A549 (cell line): ENCODE measurements around the gene RAB3IP. TPM values are rescaled to one million over a fixed set of nuclear protein-coding genes. Genes with fewer than 3 reads are reported as not detected.

Source experiments
- ATAC-seq, 2 experiments: fragments of 200-7000 bp in 1 of 2; fragments of >200 bp in 1 of 2; cut with Nextera tagmentation in 1 of 2; cut with Tn5 transposase in 1 of 2; 3 replicates each; pipeline versions ENCODE4 v1.8.0 to v1.9.1; 2018 to 2020; ENCODE audit warnings: mild to moderate bottlenecking in 1 of 2, moderate library complexity in 1 of 2
- CTCF ChIA-PET: fragments of 300-600 bp; sonication (Branson Sonifier 250); formaldehyde crosslinking; extraction: SDS; loops from one replicate; lab custom pipeline; 2021; ENCODE audit warnings: antibody characterized with exemption, inconsistent platforms; lab: Yijun Ruan, JAX
- POLR2A ChIA-PET: fragments of 350-600 bp; formaldehyde crosslinking; extraction: SDS; loops from one replicate; lab custom pipeline; 2021; ENCODE audit warnings: antibody characterized with exemption, inconsistent platforms; lab: Yijun Ruan, JAX
- DNase-seq, 2 experiments: peaks; one replicate each; pipeline versions ENCODE4 v3.0.0 to v3.0.0-alpha.2; 2011 to 2016; ENCODE audit warnings: low read depth in 1 of 2, low spot score in 1 of 2
- FAIRE-seq: peaks from 2 replicates; lab custom pipeline; 2011; peaks lifted over from hg19 to GRCh38; lab: Jason Lieb, UNC
- H3K27ac ChIP-seq, 2 experiments: fragments of >200 bp; sonication (Bioruptor Twin); formaldehyde crosslinking; 3 replicates each; pipeline ENCODE4 v1.5.1; 2016 to 2017
- H3K4me1 ChIP-seq: fragments of >200 bp; sonication (Bioruptor Twin); formaldehyde crosslinking; 3 replicates; pipeline ENCODE4 v1.6.1; 2016
- H3K4me2 ChIP-seq: fragments of >200 bp; sonication (Bioruptor Twin); formaldehyde crosslinking; 3 replicates; pipeline ENCODE4 v1.6.1; 2016
- H3K4me3 ChIP-seq: fragments of >200 bp; sonication (Bioruptor Twin); formaldehyde crosslinking; 3 replicates; pipeline ENCODE4 v1.5.1; 2016
- H3K9me3 ChIP-seq: fragments of >200 bp; sonication (Bioruptor Twin); formaldehyde crosslinking; 3 replicates; pipeline ENCODE4 v1.6.1; 2016
- CBX8 ChIP-seq: fragments of 200-600 bp; sonication (generic); IDR thresholded peaks from 2 replicates; pipeline ENCODE4 v1.6.1; 2016
- CHD4 ChIP-seq: fragments of 200-600 bp; sonication (generic); IDR thresholded peaks from 2 replicates; pipeline ENCODE4 v1.6.1; 2016; ENCODE audit warnings: antibody characterized with exemption, mild to moderate bottlenecking, borderline replicate concordance
- EP300 ChIP-seq, 2 experiments: fragments of >200 bp; sonication (Bioruptor Twin); formaldehyde crosslinking; IDR thresholded peaks; 2 replicates in 1 of 2; 3 replicates in 1 of 2; pipeline ENCODE4 v1.6.1; 2016 to 2017
- FOXS1 ChIP-seq: fragments of 250-450 bp; sonication (Bioruptor Pico); IDR thresholded peaks from 2 replicates; pipeline ENCODE4 v1.5.0; 2020; ENCODE audit warnings: mild to moderate bottlenecking, moderate library complexity
- GATA3 ChIP-seq: IDR thresholded peaks from 2 replicates; pipeline ENCODE4 v1.6.1; 2012; ENCODE audit warnings: borderline replicate concordance
- HES2 ChIP-seq: fragments of >200 bp; sonication (Bioruptor Twin); formaldehyde crosslinking; IDR thresholded peaks from 2 replicates; pipeline ENCODE4 v1.6.1; 2016
- HOXB5 ChIP-seq: fragments of 250-450 bp; sonication (Bioruptor Pico); IDR thresholded peaks from 2 replicates; pipeline ENCODE4 v1.5.0; 2020; ENCODE audit warnings: mild to moderate bottlenecking, moderate library complexity
- JUNB ChIP-seq: fragments of >200 bp; sonication (Bioruptor Twin); formaldehyde crosslinking; IDR thresholded peaks from 2 replicates; pipeline ENCODE4 v1.6.1; 2016
- MAFK ChIP-seq: fragments of 450-650 bp; IDR thresholded peaks from 2 replicates; pipeline ENCODE4 v1.6.1; 2014; ENCODE audit not compliant: partially characterized antibody
- MAX ChIP-seq: IDR thresholded peaks from 2 replicates; pipeline ENCODE4 v1.6.1; 2012
- MAZ ChIP-seq: fragments of 150-350 bp; IDR thresholded peaks from 2 replicates; pipeline ENCODE4 v1.6.1; 2014; ENCODE audit warnings: antibody characterized with exemption, low read depth, low read length, borderline replicate concordance
- NPAS2 ChIP-seq: fragments of 250-450 bp; sonication (Bioruptor Pico); IDR thresholded peaks from 2 replicates; pipeline ENCODE4 v1.8.0; 2022; ENCODE audit warnings: mild to moderate bottlenecking, moderate library complexity, borderline replicate concordance
- PHF8 ChIP-seq: fragments of 200-600 bp; sonication (generic); IDR thresholded peaks from 2 replicates; pipeline ENCODE4 v1.6.1; 2016; ENCODE audit warnings: low read depth, mild to moderate bottlenecking, antibody characterized with exemption, moderate library complexity, borderline replicate concordance
- RFX5 ChIP-seq: fragments of 450-650 bp; IDR thresholded peaks from 2 replicates; pipeline ENCODE4 v1.7.1; 2014; ENCODE audit warnings: antibody characterized with exemption, mild to moderate bottlenecking, moderate library complexity
- USF2 ChIP-seq: fragments of 450-650 bp; IDR thresholded peaks from 2 replicates; pipeline ENCODE4 v1.6.1; 2014; ENCODE audit warnings: antibody characterized with exemption
- ZFP36 ChIP-seq: fragments of 450-650 bp; IDR thresholded peaks from 2 replicates; pipeline ENCODE4 v1.6.1; 2014; ENCODE audit warnings: borderline replicate concordance; ENCODE audit not compliant: partially characterized antibody
- ZNF302 ChIP-seq: fragments of 250-450 bp; sonication (Bioruptor Pico); IDR thresholded peaks from 2 replicates; pipeline ENCODE4 v1.9.0; 2021; ENCODE audit warnings: inconsistent platforms, mild to moderate bottlenecking, moderate library complexity
- WGBS: methylation state at CpG from one replicate; pipeline ENCODE4 v1.1.6; 2017; ENCODE audit errors: missing lambda C conversion rate; 5-methylcytosine and 5-hydroxymethylcytosine counted together
- polyA plus RNA-seq, 4 experiments: library from polyadenylated mRNA; depleted of rRNA in 3 of 4; stranded (reverse); fragments of >200 nt; fragmentation: RNase III in 1 of 4; extraction: RNeasy Plus Mini Kit Qiagen cat#74134 plus additional on column Dnase treatment in 1 of 4; gene quantifications; 2 replicates in 3 of 4; 3 replicates in 1 of 4; pipeline ENCODE4 v1.2.3, GENCODE V29; 2011 to 2017

Gene RAB3IP
- polyA plus RNA-seq, 2 of the 4 experiments (the other 2 are of a cell fraction): 12.1 to 46.4 TPM

GRCh38 chr12:69840727-69841126, 102.1 kb downstream of the RAB3IP start:
- 18% methylated on average over 3 of the region's 3 CpGs for WGBS
- no peak for TF ChIP-seq ZFP36
- no peak for TF ChIP-seq GATA3
- no peak for TF ChIP-seq PHF8
- no peak for TF ChIP-seq USF2

GRCh38 chr12:69843608-69844007, 104.9 kb downstream of the RAB3IP start:
- CTCF ChIA-PET: no interaction called here
- WGBS: 27% methylated on average over 2 of the region's 2 CpGs
- DNase-seq: no peak
- TF ChIP-seq EP300 (IDR thresholded peaks at IDR 0.05): no peak
- no peak for TF ChIP-seq HES2
- no peak for FAIRE-seq
- Histone ChIP-seq H3K4me2 (no peak overlapping the region), H3K4me3 (no peak overlapping the region), H3K4me1 (peaks cover 11% of the 10 kb centered on the region; the same call in 2 of the 3 replicates), H3K27ac (no peak overlapping the region), H3K9me3 (no peaks in the 10 kb centered on the region)
- ATAC-seq: no peak
- POLR2A ChIA-PET: no interaction called here

More at GRCh38 chr12:69840727-69841126, 102.1 kb downstream of the RAB3IP start:
- no peak for DNase-seq
- ChIA-PET CTCF (interaction anchor here (0.7 to 1.0 kb wide), 2 partner anchors 12 to 1445 kb away, joined by 3 to 4 read pairs; no protein-coding TSS in a partner anchor), POLR2A (no interaction called here)
- Histone ChIP-seq H3K4me3 (no peak overlapping the region), H3K4me2 (peak overlapping the region; percentile 24), H3K27ac (no peak overlapping the region; a peak in 1 of 6 replicates), H3K4me1 (peaks cover 11% of the 10 kb centered on the region; the same call in 2 of the 3 replicates), H3K9me3 (no peaks in the 10 kb centered on the region)
- ATAC-seq: no peak
- no peak for FAIRE-seq

GRCh38 chr12:69844416-69844815, 105.8 kb downstream of the RAB3IP start:
- no peak overlapping the region for H3K27ac ChIP-seq
- WGBS: 78% methylated on average over 4 of the region's 7 CpGs
- FAIRE-seq (no peak), ATAC-seq (no peak; a peak in 1 of 6 replicates), DNase-seq (no peak)
- CTCF ChIA-PET: no interaction called here
- POLR2A ChIA-PET: no interaction called here
- H3K4me1 ChIP-seq: peaks cover 11% of the 10 kb centered on the region; the same call in 2 of the 3 replicates
- H3K4me3 ChIP-seq: no peak overlapping the region
- H3K9me3 ChIP-seq: no peaks in the 10 kb centered on the region
- H3K4me2 ChIP-seq: no peak overlapping the region
- no peak for TF ChIP-seq CHD4

- TF ChIP-seq CBX8 (no peak), MAZ (no peak), FOXS1 (CRISPR knock-in tag) (no peak), USF2 (no peak), RFX5 (no peak), NPAS2 (CRISPR knock-in tag) (no peak), ZNF302 (CRISPR knock-in tag) (no peak)
- DNase-seq (no peak), ATAC-seq (peak in 1 of 2 experiments; percentile 30; a peak in 1 of 6 replicates), FAIRE-seq (no peak)
- Histone ChIP-seq H3K4me2 (no peak overlapping the region), H3K9me3 (no peaks in the 10 kb centered on the region), H3K27ac (no peak overlapping the region), H3K4me1 (peaks cover 11% of the 10 kb centered on the region; the same call in 2 of the 3 replicates), H3K4me3 (no peak overlapping the region)
- POLR2A ChIA-PET: no interaction called here
- CTCF ChIA-PET: no interaction called here
- 29% methylated on average over 4 of the region's 4 CpGs for WGBS
These were observed 106.2 kb downstream of the RAB3IP start for GRCh38 chr12:69844836-69845235.

- FAIRE-seq (no peak), ATAC-seq (no peak), DNase-seq (no peak)
- Histone ChIP-seq H3K4me2 (no peak overlapping the region), H3K9me3 (no peaks in the 10 kb centered on the region), H3K4me3 (no peak overlapping the region), H3K27ac (no peak overlapping the region), H3K4me1 (no peaks in the 10 kb centered on the region)
- ChIA-PET CTCF (interaction anchor here (0.6 kb wide), 1 partner anchor 294 kb away, joined by 3 read pairs; no protein-coding TSS in a partner anchor), POLR2A (no interaction called here)
- TF ChIP-seq HOXB5 (CRISPR knock-in tag): no peak
- TF ChIP-seq MAX: no peak
- no peak for TF ChIP-seq RFX5
- TF ChIP-seq JUNB: no peak
- no peak for TF ChIP-seq MAFK
These were observed 108.3 kb downstream of the RAB3IP start for GRCh38 chr12:69846976-69847375.
